ENCODE measurements around the gene ZBTB4. TPM values are rescaled to one million over a fixed set of nuclear protein-coding genes. Genes with fewer than 3 reads are reported as not detected.

Gene ZBTB4
- total RNA-seq, 1 donor from 2014 or later: 84.7 TPM

DNA sequence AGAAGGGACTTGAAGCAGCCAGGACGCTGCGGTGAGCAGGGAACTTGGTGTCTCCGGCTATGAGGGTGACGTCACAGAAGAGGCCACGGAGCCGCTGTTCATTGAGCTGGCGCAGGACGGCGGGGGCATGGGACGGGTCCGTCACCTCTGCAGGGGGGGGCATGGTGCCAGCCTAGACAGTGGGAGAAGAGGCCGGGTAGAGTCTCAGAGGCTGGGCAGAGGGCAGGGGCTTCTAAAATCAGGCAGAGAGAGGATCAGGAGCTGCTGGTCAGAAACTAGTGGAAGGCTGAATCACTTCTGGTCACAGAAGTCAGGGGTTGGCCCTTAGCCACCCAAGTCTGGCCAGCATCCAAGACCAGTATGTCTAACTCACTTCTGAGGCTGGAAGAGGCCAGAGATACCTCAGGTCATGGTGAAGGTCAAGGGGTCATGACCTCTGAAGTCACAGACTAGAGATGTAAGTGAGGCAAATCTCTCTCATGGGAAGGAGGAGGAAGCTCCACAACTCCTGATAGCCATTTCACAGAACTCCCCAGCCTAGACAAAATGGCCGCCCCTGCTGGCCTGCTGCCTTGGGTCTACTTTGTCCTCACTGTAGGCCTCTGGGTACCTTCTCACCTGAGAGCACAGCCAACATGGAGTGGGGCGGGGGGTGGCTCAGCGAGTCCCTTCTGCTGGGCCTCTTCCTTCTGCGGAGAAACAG, 12.6 kb downstream of the ZBTB4 start:
- H3K4me3 ChIP-seq: no peak overlapping the region
- ATAC-seq: peak; percentile 23
- no peak for TF ChIP-seq CTCF (IDR thresholded peaks at IDR 0.05)
- H3K27me3 ChIP-seq: no peaks in the 10 kb centered on the region
- peaks cover 14% of the 10 kb centered on the region for H3K4me1 ChIP-seq
- no peaks in the 10 kb centered on the region for H3K9me3 ChIP-seq
- peak overlapping the region; percentile 61 for H3K27ac ChIP-seq
- intact Hi-C loops (cut with DNase I): no loop called here
- no peak for DNase-seq
- H3K36me3 ChIP-seq: peaks cover 41% of the 10 kb centered on the region

DNA sequence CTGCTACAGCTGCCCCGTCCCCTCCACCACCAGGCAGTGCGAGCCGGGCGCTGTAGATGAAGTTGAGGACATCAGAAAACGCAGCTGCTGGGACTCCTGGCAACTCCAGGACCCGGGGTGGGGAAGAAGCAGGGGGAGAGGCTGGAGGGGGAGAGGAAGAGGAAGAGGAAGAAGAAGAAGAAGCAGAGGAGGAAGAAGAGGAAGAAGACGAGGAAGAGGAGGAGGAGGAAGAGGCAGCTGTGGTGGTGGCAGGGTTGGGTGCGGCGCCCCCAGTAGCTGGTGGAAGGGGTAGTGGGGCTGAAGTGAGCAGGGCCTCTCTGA, 13.2 kb downstream of the ZBTB4 start:
- intact Hi-C loops (cut with DNase I): no loop called here
- Histone ChIP-seq H3K27ac (peak overlapping the region; percentile 61), H3K36me3 (peaks cover 41% of the 10 kb centered on the region), H3K27me3 (no peaks in the 10 kb centered on the region), H3K9me3 (no peaks in the 10 kb centered on the region), H3K4me1 (peaks cover 10% of the 10 kb centered on the region), H3K4me3 (no peak overlapping the region)
- no peak for TF ChIP-seq CTCF (IDR thresholded peaks at IDR 0.05)
- DNase-seq (no peak), ATAC-seq (no peak)

DNA sequence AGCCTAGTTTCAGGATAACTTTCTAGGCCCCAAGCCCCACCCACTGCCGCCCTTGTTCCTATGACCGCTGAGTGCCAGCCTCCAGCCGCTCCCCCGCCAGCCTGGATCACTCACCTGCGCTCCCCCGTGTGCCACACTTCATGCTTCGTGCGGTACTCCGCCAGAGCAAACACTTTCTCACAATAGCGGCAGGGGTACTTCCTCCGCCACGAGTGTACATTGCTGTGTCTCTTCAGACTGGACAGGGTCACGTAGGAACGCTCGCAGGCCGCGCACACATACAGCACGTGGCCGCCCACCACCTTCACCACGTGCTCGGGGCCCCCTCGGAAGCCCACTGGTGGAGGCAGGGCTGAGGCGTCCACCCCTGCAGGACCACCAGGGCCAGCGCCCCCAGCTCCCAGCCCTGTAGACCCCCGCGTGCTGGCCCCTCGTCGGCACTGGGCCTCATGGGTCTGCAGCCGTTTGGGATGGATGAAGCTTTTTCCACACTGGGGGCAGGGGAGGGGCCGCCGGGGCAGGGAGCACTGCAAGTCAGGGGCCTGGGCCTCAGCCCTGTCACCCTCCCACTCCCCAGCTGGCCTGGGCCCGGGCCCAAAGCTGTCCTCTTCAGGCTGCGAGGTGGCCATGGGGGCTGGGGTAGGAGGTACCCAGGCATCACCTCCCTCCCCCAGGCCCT, 13.7 kb downstream of the ZBTB4 start:
- intact Hi-C loops (cut with DNase I): no loop called here

GRCh38 chr17:7464081-7464480, 15.3 kb downstream of the ZBTB4 start:
- Histone ChIP-seq H3K36me3 (peaks cover 41% of the 10 kb centered on the region), H3K4me3 (no peak overlapping the region), H3K4me1 (peaks cover 4% of the 10 kb centered on the region), H3K9me3 (no peaks in the 10 kb centered on the region), H3K27me3 (no peaks in the 10 kb centered on the region), H3K27ac (no peak overlapping the region)
- no peak for DNase-seq
- TF ChIP-seq CTCF (IDR thresholded peaks at IDR 0.05): no peak
- no peak for ATAC-seq
- intact Hi-C loops (cut with DNase I): no loop called here

More for the DNA sequence above, 13.7 kb downstream of the ZBTB4 start:
- Histone ChIP-seq H3K9me3 (no peaks in the 10 kb centered on the region), H3K4me1 (peaks cover 10% of the 10 kb centered on the region), H3K36me3 (peaks cover 41% of the 10 kb centered on the region), H3K27ac (peak overlapping the region; percentile 61), H3K4me3 (no peak overlapping the region), H3K27me3 (no peaks in the 10 kb centered on the region)
- no peak for TF ChIP-seq CTCF (IDR thresholded peaks at IDR 0.05)
- DNase-seq (peak; percentile 87), ATAC-seq (peak; percentile 75)

- Histone ChIP-seq H3K36me3 (peaks cover 41% of the 10 kb centered on the region), H3K4me1 (peaks cover 4% of the 10 kb centered on the region), H3K27me3 (no peaks in the 10 kb centered on the region), H3K9me3 (no peaks in the 10 kb centered on the region), H3K4me3 (no peak overlapping the region), H3K27ac (no peak overlapping the region)
- intact Hi-C loops (cut with DNase I): no loop called here
- ATAC-seq (no peak), DNase-seq (no peak)
- TF ChIP-seq CTCF (IDR thresholded peaks at IDR 0.05): no peak
Measured at GRCh38 chr17:7463372-7463846, 16.0 kb downstream of the ZBTB4 start.

Data from upper lobe of right lung (tissue), 1 donor.